Kidney epithelial cell (primary cell): ENCODE data around the gene CSGALNACT2. TPM values are rescaled to one million over a fixed set of nuclear protein-coding genes. Genes with fewer than 3 reads are reported as not detected.
A peak's percentile ranks its signal among the peaks of the same experiment; 100 is the strongest.

Source experiments
- DNase-seq: peaks from one replicate; pipeline ENCODE4 v3.0.0-alpha.2; 2010; ENCODE audit warnings: low read depth
- H3K27me3 ChIP-seq: 2 replicates; pipeline ENCODE4 v1.6.0; 2011; ENCODE audit warnings: low read length; ENCODE audit not compliant: control insufficient read depth, insufficient read depth
- H3K36me3 ChIP-seq: 2 replicates; pipeline ENCODE4 v1.5.1; 2011; ENCODE audit warnings: low read length; ENCODE audit not compliant: control insufficient read depth, insufficient read depth
- H3K4me3 ChIP-seq: 2 replicates; pipeline ENCODE4 v1.5.1; 2011; ENCODE audit warnings: low read depth, mild to moderate bottlenecking, control low read depth, low read length
- total RNA-seq: library from RNA; depleted of rRNA; stranded (reverse); fragments of >200 nt; gene quantifications from 2 replicates; pipeline ENCODE4 v1.2.3, GENCODE V29; 2015
- TF ChIP-seq, protein P1 (sequence below): IDR thresholded peaks from 2 replicates; pipeline ENCODE4 v1.5.1; 2011; ENCODE audit warnings: mild to moderate bottlenecking, moderate library complexity, low read length, control low read depth, inconsistent platforms; ENCODE audit not compliant: insufficient read depth, poor library complexity, severe bottlenecking

Gene CSGALNACT2
- total RNA-seq, 1 donor from 2014 or later = 17.3 TPM

DNA sequence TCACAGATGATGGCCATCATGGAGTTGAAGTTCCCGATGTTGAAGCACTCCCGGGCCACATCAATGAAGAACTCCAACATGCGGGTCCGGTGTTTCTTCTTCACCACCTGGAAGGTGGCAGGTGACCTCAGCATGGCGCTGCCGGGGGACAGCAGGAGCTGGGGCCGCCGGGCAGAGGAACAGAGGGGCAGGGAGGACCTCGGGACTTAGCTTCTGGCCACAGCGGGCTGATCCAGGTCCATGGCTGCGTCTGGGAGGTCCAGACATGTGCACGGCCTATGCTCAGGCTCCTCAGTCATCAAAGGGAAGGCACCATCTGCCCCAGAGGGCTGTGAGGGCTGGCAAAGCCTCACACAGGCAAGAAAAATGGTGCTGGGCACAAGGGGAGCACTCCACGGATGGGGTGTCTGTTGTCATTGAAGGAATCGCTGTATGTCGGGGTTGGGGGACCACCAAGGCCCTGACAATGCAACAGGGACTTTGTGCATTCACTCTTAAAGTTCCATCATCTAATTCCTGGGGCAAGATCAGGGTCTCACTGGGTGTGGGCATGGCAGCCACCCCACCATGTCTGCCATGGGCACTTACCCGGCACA lies 60.9 kb downstream of the CSGALNACT2 start:
- no peaks in the 10 kb centered on the region for H3K36me3 ChIP-seq
- no peak for DNase-seq
- TF ChIP-seq, protein P1, sequence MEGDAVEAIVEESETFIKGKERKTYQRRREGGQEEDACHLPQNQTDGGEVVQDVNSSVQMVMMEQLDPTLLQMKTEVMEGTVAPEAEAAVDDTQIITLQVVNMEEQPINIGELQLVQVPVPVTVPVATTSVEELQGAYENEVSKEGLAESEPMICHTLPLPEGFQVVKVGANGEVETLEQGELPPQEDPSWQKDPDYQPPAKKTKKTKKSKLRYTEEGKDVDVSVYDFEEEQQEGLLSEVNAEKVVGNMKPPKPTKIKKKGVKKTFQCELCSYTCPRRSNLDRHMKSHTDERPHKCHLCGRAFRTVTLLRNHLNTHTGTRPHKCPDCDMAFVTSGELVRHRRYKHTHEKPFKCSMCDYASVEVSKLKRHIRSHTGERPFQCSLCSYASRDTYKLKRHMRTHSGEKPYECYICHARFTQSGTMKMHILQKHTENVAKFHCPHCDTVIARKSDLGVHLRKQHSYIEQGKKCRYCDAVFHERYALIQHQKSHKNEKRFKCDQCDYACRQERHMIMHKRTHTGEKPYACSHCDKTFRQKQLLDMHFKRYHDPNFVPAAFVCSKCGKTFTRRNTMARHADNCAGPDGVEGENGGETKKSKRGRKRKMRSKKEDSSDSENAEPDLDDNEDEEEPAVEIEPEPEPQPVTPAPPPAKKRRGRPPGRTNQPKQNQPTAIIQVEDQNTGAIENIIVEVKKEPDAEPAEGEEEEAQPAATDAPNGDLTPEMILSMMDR = no peak
- no peak overlapping the region for H3K4me3 ChIP-seq
- peaks cover 2% of the 10 kb centered on the region for H3K27me3 ChIP-seq

DNA sequence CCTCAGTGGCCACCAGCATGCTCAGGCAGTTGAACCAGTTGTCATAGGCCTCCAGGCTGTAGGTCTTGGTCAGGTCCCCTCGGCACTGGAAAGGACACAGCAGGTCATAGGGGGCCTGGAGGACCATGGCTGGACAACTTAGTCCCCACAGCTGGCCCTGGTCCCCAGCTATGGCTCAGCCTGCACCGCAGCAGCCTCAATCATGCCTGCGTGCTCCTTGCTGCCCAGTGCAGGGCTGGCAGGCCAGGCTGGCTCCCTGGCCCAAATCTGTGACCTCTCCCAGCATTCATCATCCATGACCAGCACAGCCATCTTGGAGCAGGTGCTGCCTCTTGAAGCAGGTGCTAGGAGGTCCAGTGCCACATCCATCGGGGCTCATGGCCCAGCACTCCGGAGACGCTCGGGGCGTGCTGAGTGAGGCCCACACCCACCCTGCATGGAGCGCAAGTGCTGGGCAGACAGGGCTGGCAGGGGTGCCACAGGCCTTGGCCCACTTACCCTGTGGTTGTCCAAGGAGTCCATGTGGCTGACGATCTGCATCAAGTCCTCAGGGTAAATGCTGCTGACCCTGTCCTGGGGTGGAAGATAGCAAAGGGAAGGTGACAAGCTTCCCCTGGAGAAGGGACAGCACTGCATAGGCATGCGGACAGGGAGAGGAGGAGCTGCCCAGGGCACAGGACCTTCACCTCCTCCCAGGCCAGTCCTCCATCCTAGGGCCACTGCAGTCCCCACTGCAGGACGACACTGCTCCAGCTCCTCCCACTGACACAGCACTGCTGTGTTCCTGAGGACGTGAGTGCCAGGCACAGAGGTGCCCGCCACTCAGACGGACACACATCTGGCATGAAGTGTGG lies 61.7 kb downstream of the CSGALNACT2 start:
- Histone ChIP-seq H3K4me3 (no peak overlapping the region), H3K27me3 (peaks cover 2% of the 10 kb centered on the region), H3K36me3 (no peaks in the 10 kb centered on the region)
- TF ChIP-seq, protein P1 = no peak
- DNase-seq = no peak

DNA sequence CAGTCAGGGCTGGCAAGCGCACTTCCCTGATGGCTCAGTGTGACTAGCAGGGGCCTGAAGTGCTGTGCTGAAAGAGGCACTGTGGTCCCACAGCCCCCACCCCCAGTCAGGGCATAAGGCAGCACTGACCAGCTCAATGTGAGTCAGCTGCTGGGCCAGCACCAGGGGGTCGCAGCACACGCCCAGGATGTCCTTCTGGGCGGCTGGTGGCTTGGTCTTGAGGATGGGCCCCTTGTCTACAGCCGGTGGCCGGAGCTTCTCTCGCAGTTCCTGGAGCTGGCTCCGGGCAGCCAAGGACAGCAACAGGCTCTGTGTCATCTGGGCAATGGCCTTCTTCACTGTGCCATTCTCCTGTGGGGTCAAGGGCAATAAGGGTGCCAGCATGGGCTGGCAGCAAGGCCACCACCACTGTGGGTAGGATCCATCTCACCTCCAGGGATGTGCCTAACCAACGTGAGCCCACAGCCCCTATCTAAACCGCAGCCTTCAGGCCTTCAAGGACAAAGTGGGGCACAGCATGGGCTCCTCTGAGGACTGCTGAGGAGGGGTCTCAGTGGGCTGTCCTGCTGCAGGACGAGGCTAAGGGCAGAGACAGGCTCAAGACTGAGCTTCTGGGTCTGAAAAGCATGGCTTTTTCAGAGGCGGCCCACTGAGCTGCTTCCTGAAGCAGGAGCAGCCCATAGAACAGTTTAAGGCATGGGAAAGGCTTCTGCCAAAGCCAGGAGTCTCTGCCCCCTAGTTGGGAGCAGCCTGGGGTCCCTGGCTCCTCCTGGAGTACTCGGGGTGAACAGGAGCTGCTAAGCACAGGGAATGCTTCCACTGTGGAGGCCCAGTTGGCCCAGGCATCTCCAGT lies 62.5 kb downstream of the CSGALNACT2 start:
- no peaks in the 10 kb centered on the region for H3K36me3 ChIP-seq
- DNase-seq = no peak
- TF ChIP-seq, protein P1 = no peak
- peaks cover 2% of the 10 kb centered on the region for H3K27me3 ChIP-seq
- H3K4me3 ChIP-seq = no peak overlapping the region

DNA sequence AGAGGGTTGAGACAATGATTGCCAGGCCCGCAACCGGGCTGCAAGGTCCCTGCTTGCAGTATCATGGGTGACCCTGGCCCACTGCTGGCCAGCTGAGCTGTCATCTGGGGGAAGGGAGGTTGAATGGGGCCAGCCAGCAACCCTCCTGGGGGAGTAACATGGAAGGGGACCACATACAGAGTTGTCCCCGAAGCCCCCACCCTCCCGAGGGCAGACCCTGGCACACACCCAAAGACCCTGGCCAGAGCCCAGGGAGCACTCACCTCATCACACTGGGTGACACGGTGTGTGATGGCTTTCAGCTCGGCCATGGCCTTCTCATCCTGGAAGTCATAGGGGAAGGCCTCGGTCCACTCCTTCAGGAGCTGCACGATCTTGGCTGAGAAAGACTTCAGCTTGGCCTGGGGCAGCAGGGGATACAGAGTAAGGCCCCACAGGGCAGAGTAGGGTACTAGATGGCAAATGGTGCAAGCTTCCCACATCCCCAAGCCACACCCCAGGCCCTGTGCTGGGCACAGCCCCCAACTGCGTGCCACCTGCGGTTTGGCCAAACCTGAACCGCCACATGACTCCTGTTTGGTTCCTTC lies 63.4 kb downstream of the CSGALNACT2 start:
- TF ChIP-seq, protein P1 = no peak
- no peak for DNase-seq
- Histone ChIP-seq H3K4me3 (no peak overlapping the region), H3K36me3 (no peaks in the 10 kb centered on the region), H3K27me3 (peaks cover 2% of the 10 kb centered on the region)

DNA sequence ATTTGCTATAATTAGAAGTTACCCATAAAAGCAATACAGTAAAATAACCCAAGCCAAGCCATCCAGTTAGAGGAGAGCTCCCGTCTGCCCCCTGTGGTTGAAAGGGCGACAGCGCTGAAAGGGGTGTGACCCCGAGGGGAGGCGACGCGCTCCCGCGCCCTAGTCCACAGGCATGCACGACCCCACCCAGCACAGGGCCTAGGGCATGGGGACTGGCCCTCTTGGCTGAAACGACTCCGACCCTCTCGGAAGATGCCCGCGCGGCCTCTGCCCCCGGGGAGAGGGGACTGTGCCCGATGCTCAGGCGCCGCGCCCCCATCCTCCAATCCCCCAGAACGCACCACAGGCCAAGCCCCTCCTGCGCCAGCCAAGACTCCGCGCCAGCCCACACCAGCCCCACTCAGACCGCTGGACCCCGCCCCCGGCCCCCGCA lies 64.0 kb downstream of the CSGALNACT2 start:
- TF ChIP-seq, protein P1 = peak; percentile 73
- no peaks in the 10 kb centered on the region for H3K36me3 ChIP-seq
- peak overlapping the region; percentile 33 for H3K4me3 ChIP-seq
- DNase-seq = no peak
- peaks cover 2% of the 10 kb centered on the region for H3K27me3 ChIP-seq
